Right atrium auricular region (tissue), 2 donors: ENCODE results near the gene RAD51B. TPM values are rescaled to one million over a fixed set of nuclear protein-coding genes. Genes with fewer than 3 reads are reported as not detected.

ENCODE experiments used
- DNase-seq: peaks from one replicate; pipeline ENCODE4 v3.0.0-alpha.2; 2019; ENCODE audit warnings: low spot score
- H3K27ac ChIP-seq, 2 donors: fragments of 200-600 bp; sonication (generic); 1 replicate in 1 of 2; 2 replicates in 1 of 2; pipeline ENCODE4 v1.5.1; 2016 to 2019
- H3K27me3 ChIP-seq, 2 donors: fragments of 200-600 bp; sonication (generic); one replicate each; pipeline versions ENCODE4 v1.5.1 to v1.6.0; 2017 to 2019
- H3K36me3 ChIP-seq: fragments of 200-600 bp; sonication (generic); one replicate; pipeline ENCODE4 v1.5.1; 2016
- H3K4me1 ChIP-seq, 2 donors: fragments of 200-600 bp; sonication (generic); one replicate each; pipeline versions ENCODE4 v1.5.1 to v1.6.0; 2017 to 2019
- H3K4me3 ChIP-seq, 2 donors: fragments of 200-600 bp; sonication (generic); 1 replicate in 1 of 2; 2 replicates in 1 of 2; pipeline ENCODE4 v1.5.1; 2017 to 2019; ENCODE audit warnings: mild to moderate bottlenecking in 1 of 2, moderate library complexity in 1 of 2
- H3K9me3 ChIP-seq, 2 donors: fragments of 200-600 bp; sonication (generic); one replicate each; pipeline ENCODE4 v1.5.1; 2019
- total RNA-seq, 2 donors: library from RNA; depleted of rRNA; stranded (reverse); fragments of >200 nt; gene quantifications; one replicate each; pipeline ENCODE4 v1.1.0, GENCODE V29; 2016
- TF ChIP-seq, protein P1 (sequence below), 2 donors: fragments of 200-600 bp; sonication (generic); IDR thresholded peaks; one replicate each; pipeline ENCODE4 v1.5.1; 2019; ENCODE audit warnings: antibody characterized with exemption in 2 of 2

Gene RAD51B
- total RNA-seq, 2 donors from 2014 or later, result 1.2 to 1.5 TPM

DNA sequence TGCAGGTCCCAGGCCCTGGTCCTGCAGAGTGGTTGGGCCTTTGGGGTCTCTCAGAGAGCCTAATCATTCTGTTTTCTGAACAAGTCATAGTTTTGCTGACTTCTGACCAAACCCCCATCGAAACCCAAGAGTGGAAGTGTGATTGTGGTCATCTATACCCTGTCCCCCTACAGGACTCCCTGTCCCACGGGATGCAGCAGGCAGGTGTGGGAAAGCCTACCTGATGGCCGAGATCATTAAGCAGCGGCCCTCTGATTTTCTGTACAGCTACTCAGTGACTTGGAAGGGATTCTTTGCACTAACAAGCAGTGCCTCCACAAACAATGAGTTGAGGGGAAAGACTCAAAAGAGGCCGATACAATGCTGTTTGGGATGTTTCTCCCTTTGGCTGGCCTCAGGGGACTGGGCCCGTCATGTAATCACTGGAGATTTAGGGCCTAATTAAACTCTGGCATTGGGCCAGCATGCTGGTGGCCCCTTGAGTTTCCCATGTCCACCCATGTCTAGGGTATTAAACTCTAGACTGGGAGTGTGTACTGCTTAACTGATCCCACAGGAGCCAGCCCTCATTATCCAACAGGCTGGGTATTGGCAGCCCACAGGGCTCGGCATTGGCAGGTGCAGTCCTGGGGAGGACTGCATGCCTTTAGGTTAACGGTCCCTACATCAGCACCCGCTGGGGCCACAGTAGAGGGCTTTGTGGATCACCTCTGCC, 780.5 kb downstream of the RAD51B start:
- TF ChIP-seq, protein P1, sequence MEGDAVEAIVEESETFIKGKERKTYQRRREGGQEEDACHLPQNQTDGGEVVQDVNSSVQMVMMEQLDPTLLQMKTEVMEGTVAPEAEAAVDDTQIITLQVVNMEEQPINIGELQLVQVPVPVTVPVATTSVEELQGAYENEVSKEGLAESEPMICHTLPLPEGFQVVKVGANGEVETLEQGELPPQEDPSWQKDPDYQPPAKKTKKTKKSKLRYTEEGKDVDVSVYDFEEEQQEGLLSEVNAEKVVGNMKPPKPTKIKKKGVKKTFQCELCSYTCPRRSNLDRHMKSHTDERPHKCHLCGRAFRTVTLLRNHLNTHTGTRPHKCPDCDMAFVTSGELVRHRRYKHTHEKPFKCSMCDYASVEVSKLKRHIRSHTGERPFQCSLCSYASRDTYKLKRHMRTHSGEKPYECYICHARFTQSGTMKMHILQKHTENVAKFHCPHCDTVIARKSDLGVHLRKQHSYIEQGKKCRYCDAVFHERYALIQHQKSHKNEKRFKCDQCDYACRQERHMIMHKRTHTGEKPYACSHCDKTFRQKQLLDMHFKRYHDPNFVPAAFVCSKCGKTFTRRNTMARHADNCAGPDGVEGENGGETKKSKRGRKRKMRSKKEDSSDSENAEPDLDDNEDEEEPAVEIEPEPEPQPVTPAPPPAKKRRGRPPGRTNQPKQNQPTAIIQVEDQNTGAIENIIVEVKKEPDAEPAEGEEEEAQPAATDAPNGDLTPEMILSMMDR (IDR thresholded peaks at IDR 0.05), result no peak
- Histone ChIP-seq H3K9me3 (no peaks in the 10 kb centered on the region), H3K27me3 (no peaks in the 10 kb centered on the region), H3K4me3 (no peak overlapping the region), H3K36me3 (no peaks in the 10 kb centered on the region), H3K4me1 (peaks cover 0 to 25% of the 10 kb centered on the region in 2 donors), H3K27ac (peak overlapping the region; percentile 81 to 86)
- no peak for DNase-seq

GRCh38 chr14:68602507-68602906, 782.9 kb downstream of the RAD51B start:
- TF ChIP-seq, protein P1 (IDR thresholded peaks at IDR 0.05), result no peak
- H3K4me1 ChIP-seq, result peaks cover 0 to 28% of the 10 kb centered on the region in 2 donors

DNA sequence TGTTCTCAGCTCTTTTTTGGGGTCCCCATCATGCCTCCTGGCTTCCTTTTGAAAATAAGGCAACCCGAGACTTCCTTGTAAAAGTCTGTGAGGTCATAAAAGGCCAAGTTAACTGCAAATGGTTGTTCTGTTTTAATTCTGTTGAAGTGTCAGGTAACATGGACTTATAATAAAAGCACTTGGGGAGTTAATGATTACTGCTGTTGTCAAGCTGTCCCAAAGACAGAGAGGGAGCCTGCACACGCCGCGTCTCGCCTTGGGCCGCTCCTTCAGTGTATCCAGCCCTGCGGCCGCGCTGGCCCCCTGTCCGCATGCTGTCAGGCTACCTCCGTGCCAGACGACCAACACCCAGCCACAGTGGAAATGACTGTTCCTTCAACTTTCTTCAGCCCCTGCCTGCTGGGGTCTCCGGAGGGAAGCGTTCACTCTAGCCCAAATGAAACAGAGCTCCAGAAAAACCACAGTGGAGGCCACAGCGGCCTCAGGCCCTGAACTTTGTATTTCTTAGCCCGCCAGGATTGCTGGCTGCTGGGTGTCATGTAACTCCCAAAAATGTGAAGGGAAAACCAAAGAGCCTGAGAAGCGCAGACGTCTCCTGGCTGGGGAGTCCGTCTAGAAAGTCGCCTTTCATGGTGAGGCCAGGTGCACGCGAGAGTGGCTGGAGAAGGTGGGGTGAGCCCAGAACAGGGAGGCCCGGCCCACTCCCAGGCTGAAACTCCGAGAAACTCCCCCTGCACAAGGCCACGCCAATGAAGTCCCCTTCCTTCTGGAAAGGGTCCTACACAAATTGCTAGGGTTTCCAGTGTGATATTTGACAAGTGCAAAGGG, 784.2 kb downstream of the RAD51B start:
- no peaks in the 10 kb centered on the region for H3K36me3 ChIP-seq
- no peaks in the 10 kb centered on the region for H3K27me3 ChIP-seq
- no peak for DNase-seq
- no peak overlapping the region for H3K27ac ChIP-seq
- TF ChIP-seq, protein P1 (IDR thresholded peaks at IDR 0.05), result no peak
- H3K4me1 ChIP-seq, result peaks cover 0 to 32% of the 10 kb centered on the region in 2 donors
- H3K9me3 ChIP-seq, result no peaks in the 10 kb centered on the region
- no peak overlapping the region for H3K4me3 ChIP-seq

More at GRCh38 chr14:68602507-68602906, 782.9 kb downstream of the RAD51B start:
- Histone ChIP-seq H3K9me3 (no peaks in the 10 kb centered on the region), H3K27me3 (no peaks in the 10 kb centered on the region), H3K4me3 (no peak overlapping the region), H3K27ac (no peak overlapping the region), H3K36me3 (no peaks in the 10 kb centered on the region)
- DNase-seq, result no peak

- H3K9me3 ChIP-seq, result no peaks in the 10 kb centered on the region
- no peak for DNase-seq
- no peaks in the 10 kb centered on the region for H3K27me3 ChIP-seq
- TF ChIP-seq, protein P1 (IDR thresholded peaks at IDR 0.05), result no peak
- no peak overlapping the region for H3K4me3 ChIP-seq
- H3K36me3 ChIP-seq, result no peaks in the 10 kb centered on the region
- H3K4me1 ChIP-seq, result peaks cover 0 to 26% of the 10 kb centered on the region in 2 donors
- no peak overlapping the region for H3K27ac ChIP-seq
Observed at GRCh38 chr14:68604361-68604730, 784.8 kb downstream of the RAD51B start.

DNA sequence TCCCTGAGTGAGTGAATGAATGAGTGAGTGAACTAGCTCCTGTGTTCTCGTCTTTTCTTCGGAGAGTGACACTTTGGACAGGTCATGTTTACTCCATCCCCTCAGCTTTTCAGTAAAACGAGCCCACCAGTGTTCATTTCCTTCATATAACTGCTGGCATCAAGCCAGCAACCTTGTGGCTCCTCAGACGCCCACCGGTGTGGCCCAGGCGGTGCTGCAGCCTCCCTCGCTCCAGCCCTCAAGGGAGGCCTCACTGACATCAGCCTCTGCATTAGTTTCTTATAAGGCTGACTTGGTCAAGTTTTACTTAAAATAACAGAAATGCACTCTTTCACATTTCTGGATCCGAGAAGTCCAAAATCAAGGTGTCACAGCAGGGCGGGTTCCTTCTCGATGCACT, 785.2 kb downstream of the RAD51B start:
- TF ChIP-seq, protein P1 (IDR thresholded peaks at IDR 0.05), result no peak
- H3K4me3 ChIP-seq, result no peak overlapping the region
- H3K27me3 ChIP-seq, result no peaks in the 10 kb centered on the region
- no peak for DNase-seq
- no peaks in the 10 kb centered on the region for H3K36me3 ChIP-seq
- H3K4me1 ChIP-seq, result peaks cover 0 to 22% of the 10 kb centered on the region in 2 donors
- no peaks in the 10 kb centered on the region for H3K9me3 ChIP-seq
- H3K27ac ChIP-seq, result no peak overlapping the region
